ENCODE results near the gene ZRSR2.

ZRSR2 gene

DNA sequence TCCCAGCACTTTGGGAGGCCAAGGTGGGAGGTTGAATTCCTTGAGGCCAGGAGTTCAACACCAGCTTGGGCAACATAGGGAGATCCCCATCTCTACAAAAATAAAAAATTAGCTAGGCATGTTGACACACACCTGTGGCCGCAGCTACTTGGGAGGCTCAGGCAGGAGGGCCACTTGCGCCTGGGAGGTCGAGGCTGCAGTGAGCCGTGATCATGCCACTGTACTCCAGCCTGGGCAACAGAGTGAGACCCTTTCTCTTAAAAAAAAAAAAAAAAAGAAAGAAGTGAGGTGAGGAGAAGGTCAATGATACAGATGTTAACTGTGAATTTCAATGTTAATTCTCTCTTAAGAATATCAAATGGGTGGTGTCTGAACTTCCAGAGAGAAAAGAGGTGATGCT is 79.4 kb downstream of the ZRSR2 start:
- no peak overlapping the region for H3K4me3 ChIP-seq (ENCODE audit: control insufficient read depth, low read depth, low read length)
- no peak for TF ChIP-seq CTCF (IDR thresholded peaks at IDR 0.05; ENCODE audit: control insufficient read depth, insufficient read depth, low read depth, low read length, missing control alignments)
- no peak for DNase-seq (ENCODE audit: low read depth)

- no peak for DNase-seq (ENCODE audit: low read depth)
- TF ChIP-seq CTCF (IDR thresholded peaks at IDR 0.05; ENCODE audit: control insufficient read depth, insufficient read depth, low read depth, low read length, missing control alignments), result no peak
- no peak overlapping the region for H3K4me3 ChIP-seq (ENCODE audit: control insufficient read depth, low read depth, low read length)
Measured at GRCh38 chrX:15870310-15870709, 80.0 kb downstream of the ZRSR2 start.
